Activated B cell treated with CpG ODN at 0.5 μM for 24 hours (primary cell): ENCODE measurements around the gene STXBP1. TPM values are rescaled to one million over a fixed set of nuclear protein-coding genes. Genes with fewer than 3 reads are reported as not detected.

Experiments
- ATAC-seq: fragments of 200-7000 bp; cut with Tn5 transposase; one replicate; pipeline ENCODE4 v1.10.0; 2021; ENCODE audit warnings: low read depth, mild to moderate bottlenecking, moderate library complexity
- CTCF ChIA-PET: fragments of 350-600 bp; sonication (Branson Sonifier 250); formaldehyde crosslinking; loops from one replicate; lab custom pipeline; 2021; ENCODE audit warnings: antibody characterized with exemption; lab: Charles Lee
- POLR2A ChIA-PET: fragments of 350-600 bp; sonication (Branson Sonifier 250); formaldehyde crosslinking; loops from one replicate; lab custom pipeline; 2021; ENCODE audit warnings: antibody characterized with exemption; lab: Charles Lee
- DNase-seq: peaks from one replicate; pipeline ENCODE4 v3.0.0; 2022
- H3K27ac Mint-ChIP-seq: one replicate; pipeline ENCODE4 v1.8.0; 2020; ENCODE audit warnings: mixed read lengths
- H3K27me3 Mint-ChIP-seq: one replicate; pipeline ENCODE4 v1.8.0; 2021; ENCODE audit warnings: mixed read lengths
- H3K36me3 Mint-ChIP-seq: one replicate; pipeline ENCODE4 v1.8.0; 2021; ENCODE audit warnings: low read depth, mixed read lengths
- H3K4me1 Mint-ChIP-seq: one replicate; pipeline ENCODE4 v1.8.0; 2021; ENCODE audit warnings: mixed read lengths
- H3K4me3 Mint-ChIP-seq: one replicate; pipeline ENCODE4 v1.8.0; 2020; ENCODE audit warnings: mild to moderate bottlenecking, mixed read lengths
- H3K9me3 Mint-ChIP-seq: one replicate; pipeline ENCODE4 v1.8.0; 2020; ENCODE audit warnings: mixed read lengths
- CTCF ChIP-seq: fragments of 200-600 bp; IDR thresholded peaks from one replicate; pipeline ENCODE4 v1.8.0; 2022; ENCODE audit warnings: antibody characterized with exemption, mild to moderate bottlenecking
- intact Hi-C: fragments of 100-400 bp; cut with micrococcal nuclease; formaldehyde crosslinking; loops from one replicate; pipeline ENCODE4 v1.15.1; 2024
- total RNA-seq: library from RNA; stranded (reverse); gene quantifications from 2 replicates; pipeline ENCODE4 v1.2.3, GENCODE V29; 2022

Gene STXBP1
- total RNA-seq, 1 donor from 2014 or later, result 0.73 TPM

- no peak for ATAC-seq
- no peak overlapping the region for H3K4me3 Mint-ChIP-seq
Measured at GRCh38 chr9:127738666-127739065, 126.6 kb downstream of the STXBP1 start.

GRCh38 chr9:127739614-127740330 lies 127.7 kb downstream of the STXBP1 start:
- CTCF ChIA-PET, result no interaction called here
- no peak for ATAC-seq
- no peak for DNase-seq
- no peaks in the 10 kb centered on the region for H3K9me3 Mint-ChIP-seq
- H3K27ac Mint-ChIP-seq, result no peak overlapping the region
- intact Hi-C loops, result no loop called here
- no peaks in the 10 kb centered on the region for H3K27me3 Mint-ChIP-seq
- TF ChIP-seq CTCF, result no peak
- H3K4me3 Mint-ChIP-seq, result no peak overlapping the region
- peaks cover 5% of the 10 kb centered on the region for H3K4me1 Mint-ChIP-seq
- H3K36me3 Mint-ChIP-seq, result peaks cover 60% of the 10 kb centered on the region
- POLR2A ChIA-PET, result no interaction called here

More at GRCh38 chr9:127738666-127739065, 126.6 kb downstream of the STXBP1 start:
- no peak for TF ChIP-seq CTCF
- H3K27ac Mint-ChIP-seq, result no peak overlapping the region
- H3K4me1 Mint-ChIP-seq, result peaks cover 12% of the 10 kb centered on the region
- H3K27me3 Mint-ChIP-seq, result no peaks in the 10 kb centered on the region
- H3K9me3 Mint-ChIP-seq, result no peaks in the 10 kb centered on the region
- intact Hi-C loops, result no loop called here
- ChIA-PET CTCF (interaction anchor here (1.1 kb wide), 1 partner anchor 131 kb away, joined by 3 read pairs; no protein-coding TSS in a partner anchor), POLR2A (no interaction called here)
- no peak for DNase-seq
- peaks cover 51% of the 10 kb centered on the region for H3K36me3 Mint-ChIP-seq

- Mint-ChIP-seq H3K4me1 (no peaks in the 10 kb centered on the region), H3K27ac (no peak overlapping the region), H3K36me3 (peaks cover 81% of the 10 kb centered on the region), H3K4me3 (no peak overlapping the region), H3K9me3 (no peaks in the 10 kb centered on the region), H3K27me3 (no peaks in the 10 kb centered on the region)
- CTCF ChIA-PET, result interaction anchor here (2.0 kb wide), 1 partner anchor 128 kb away, joined by 8 read pairs; no protein-coding TSS in a partner anchor
- DNase-seq, result no peak
- intact Hi-C loops, result no loop called here
- TF ChIP-seq CTCF, result no peak
- POLR2A ChIA-PET, result interaction anchor here (0.6 to 1.5 kb wide), 3 partner anchors 13 to 43 kb away, joined by 3 read pairs; no protein-coding TSS in a partner anchor
- no peak for ATAC-seq
Measured at GRCh38 chr9:127741831-127742434, 129.9 kb downstream of the STXBP1 start.

Other genes with a start within 250 kb of the STXBP1 start
- 13.4 and 17.1 TPM in 2 replicates for gene SLC2A8, start 215.1 kb upstream of the STXBP1 start, total RNA-seq
- gene ZNF79, start 187.9 kb upstream of the STXBP1 start, total RNA-seq, result 13.5 and 14.0 TPM in 2 replicates
- gene RPL12, start 160.9 kb upstream of the STXBP1 start, total RNA-seq, result 2,278 and 2,307 TPM in 2 replicates
- gene LRSAM1, start 160.8 kb upstream of the STXBP1 start, total RNA-seq, result 19.4 and 23.9 TPM in 2 replicates
- gene CFAP157, start 94.7 kb downstream of the STXBP1 start, total RNA-seq, result not detected in 2 replicates
- gene PTRH1, start 103.4 kb downstream of the STXBP1 start, total RNA-seq, result 12.7 and 13.8 TPM in 2 replicates
- gene TTC16, start 103.8 kb downstream of the STXBP1 start, total RNA-seq, result not detected in 2 replicates
- gene TOR2A, start 123.0 kb downstream of the STXBP1 start, total RNA-seq, result 13.8 and 15.1 TPM in 2 replicates
- gene SH2D3C, start 166.4 kb downstream of the STXBP1 start, total RNA-seq, result 49.2 and 51.8 TPM in 2 replicates
- 132 and 137 TPM in 2 replicates for gene CDK9, start 173.8 kb downstream of the STXBP1 start, total RNA-seq
- 105 and 135 TPM in 2 replicates for gene FPGS, start 190.6 kb downstream of the STXBP1 start, total RNA-seq
- gene ENG, start 242.4 kb downstream of the STXBP1 start, total RNA-seq, result 4.8 and 6.1 TPM in 2 replicates